ENCODE measurements around the gene PPP6R3. TPM values are rescaled to one million over a fixed set of nuclear protein-coding genes. Genes with fewer than 3 reads are reported as not detected.

Gene PPP6R3, protein sequence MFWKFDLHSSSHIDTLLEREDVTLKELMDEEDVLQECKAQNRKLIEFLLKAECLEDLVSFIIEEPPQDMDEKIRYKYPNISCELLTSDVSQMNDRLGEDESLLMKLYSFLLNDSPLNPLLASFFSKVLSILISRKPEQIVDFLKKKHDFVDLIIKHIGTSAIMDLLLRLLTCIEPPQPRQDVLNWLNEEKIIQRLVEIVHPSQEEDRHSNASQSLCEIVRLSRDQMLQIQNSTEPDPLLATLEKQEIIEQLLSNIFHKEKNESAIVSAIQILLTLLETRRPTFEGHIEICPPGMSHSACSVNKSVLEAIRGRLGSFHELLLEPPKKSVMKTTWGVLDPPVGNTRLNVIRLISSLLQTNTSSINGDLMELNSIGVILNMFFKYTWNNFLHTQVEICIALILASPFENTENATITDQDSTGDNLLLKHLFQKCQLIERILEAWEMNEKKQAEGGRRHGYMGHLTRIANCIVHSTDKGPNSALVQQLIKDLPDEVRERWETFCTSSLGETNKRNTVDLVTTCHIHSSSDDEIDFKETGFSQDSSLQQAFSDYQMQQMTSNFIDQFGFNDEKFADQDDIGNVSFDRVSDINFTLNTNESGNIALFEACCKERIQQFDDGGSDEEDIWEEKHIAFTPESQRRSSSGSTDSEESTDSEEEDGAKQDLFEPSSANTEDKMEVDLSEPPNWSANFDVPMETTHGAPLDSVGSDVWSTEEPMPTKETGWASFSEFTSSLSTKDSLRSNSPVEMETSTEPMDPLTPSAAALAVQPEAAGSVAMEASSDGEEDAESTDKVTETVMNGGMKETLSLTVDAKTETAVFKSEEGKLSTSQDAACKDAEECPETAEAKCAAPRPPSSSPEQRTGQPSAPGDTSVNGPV
- 92.1 and 108 TPM in 2 replicates for total RNA-seq

DNA sequence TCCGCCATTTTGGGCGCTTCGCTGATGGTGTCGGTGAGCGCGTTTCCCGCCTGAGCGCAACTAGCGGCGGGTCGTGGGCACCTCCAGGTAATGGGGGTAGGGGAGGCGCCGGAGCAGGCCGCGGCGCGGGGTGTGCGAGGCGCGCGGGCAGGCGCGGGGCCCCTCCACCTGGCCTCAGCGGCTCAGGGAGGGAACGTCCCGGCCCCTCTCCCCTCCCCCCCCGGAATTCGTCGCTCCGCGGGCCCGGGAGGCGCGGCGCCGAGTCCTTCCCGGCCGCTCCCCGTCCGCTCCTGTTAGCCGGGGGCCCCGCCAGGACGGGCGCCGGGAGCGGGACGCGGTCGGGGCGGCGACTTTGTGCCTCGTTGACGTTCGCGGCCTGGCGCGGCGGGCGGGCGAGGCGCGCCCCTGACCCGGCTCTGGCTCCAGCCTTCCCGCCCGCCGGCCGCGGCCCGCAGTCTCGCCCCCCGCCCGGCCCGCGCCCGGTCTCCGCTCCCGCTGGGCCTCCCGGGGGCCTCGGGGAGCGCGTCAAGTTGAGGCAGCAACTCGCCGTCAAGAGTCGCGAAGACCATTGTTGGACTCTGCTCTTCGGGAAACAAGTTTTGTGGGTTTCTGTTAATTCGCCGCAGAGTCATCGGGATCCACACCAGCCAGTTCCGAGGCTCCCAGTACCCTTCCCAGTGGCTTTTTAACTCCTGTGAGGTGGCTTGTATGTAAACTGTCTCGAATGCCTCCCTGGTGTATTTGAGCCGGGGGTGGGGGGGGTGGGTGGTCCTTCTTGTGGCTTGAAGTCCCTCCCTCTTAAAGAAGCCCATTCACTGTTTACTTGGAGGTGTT is at the start of gene PPP6R3:
TSS of gene PPP6R3 (plus strand) at position 12 of the 834 bp plus-strand sequence. CDS start 76,913 bp downstream, outside the sequence.

Other genes starting within 250 kb of the PPP6R3 start
- gene KMT5B, start 247.5 kb upstream of the PPP6R3 start, total RNA-seq: 21.3 and 21.7 TPM in 2 replicates
- gene C11orf24, start 188.8 kb upstream of the PPP6R3 start, total RNA-seq: 32.6 and 43.0 TPM in 2 replicates
- 18.2 and 30.9 TPM in 2 replicates for gene LRP5, start 148.2 kb upstream of the PPP6R3 start, total RNA-seq
- gene GAL, start 223.8 kb downstream of the PPP6R3 start, total RNA-seq: 2.0 and 4.8 TPM in 2 replicates

Measured in smooth muscle cell of trachea (primary cell).